Subcutaneous abdominal adipose tissue (tissue), 5 donors: ENCODE data around the gene HRH1.
A peak's percentile ranks its signal among the peaks of the same experiment; 100 is the strongest.

Source experiments
- H3K27ac ChIP-seq: one replicate; pipeline ENCODE4 v1.7.0; 2013; ENCODE audit warnings: low read depth, mild to moderate bottlenecking, inconsistent platforms, low read length, moderate library complexity
- H3K27me3 ChIP-seq, 5 donors: one replicate each; pipeline ENCODE4 v1.7.0; 2013; ENCODE audit warnings: low read length in 5 of 5, inconsistent platforms in 1 of 5; ENCODE audit not compliant: control insufficient read depth in 5 of 5, insufficient read depth in 4 of 5
- H3K36me3 ChIP-seq, 5 donors: one replicate each; pipeline ENCODE4 v1.7.0; 2013; ENCODE audit warnings: low read length in 5 of 5; ENCODE audit not compliant: control insufficient read depth in 5 of 5, insufficient read depth in 5 of 5
- H3K4me1 ChIP-seq, 5 donors: one replicate each; pipeline ENCODE4 v1.7.0; 2013; ENCODE audit warnings: low read length in 5 of 5, mild to moderate bottlenecking in 3 of 5, moderate library complexity in 1 of 5; ENCODE audit not compliant: control insufficient read depth in 5 of 5, insufficient read depth in 5 of 5
- H3K4me3 ChIP-seq, 5 donors: one replicate each; pipeline ENCODE4 v1.7.0; 2013; ENCODE audit warnings: low read length in 5 of 5, low read depth in 1 of 5
- H3K9ac ChIP-seq, 5 donors: one replicate each; pipeline ENCODE4 v1.7.0; 2013; ENCODE audit warnings: low read length in 5 of 5, mild to moderate bottlenecking in 4 of 5, moderate library complexity in 3 of 5
- H3K9me3 ChIP-seq, 5 donors: one replicate each; pipeline ENCODE4 v1.7.0; 2013; ENCODE audit warnings: low read length in 5 of 5; ENCODE audit not compliant: control insufficient read depth in 5 of 5
- donor health status: healthy.
- donor health status: healthy.
- donor health status: healthy.
- donor health status: healthy.
- donor health status: healthy.

The HRH1 gene

GRCh38 chr3:11269007-11269406 is 114.7 kb downstream of the HRH1 start:
- Histone ChIP-seq H3K4me3 (no peak overlapping the region), H3K9me3 (no peaks in the 10 kb centered on the region), H3K36me3 (no peaks in the 10 kb centered on the region), H3K27me3 (no peaks in the 10 kb centered on the region), H3K27ac (no peak overlapping the region), H3K9ac (no peak overlapping the region), H3K4me1 (peaks cover 8 to 19% (median 18%) of the 10 kb centered on the region in 5 donors)

GRCh38 chr3:11271986-11272904 is 118.0 kb downstream of the HRH1 start, which contains the start of gene ATG7:
Gene ATG7, plus strand, starts transcription at chr3:11272397. Its CDS starts 26,299 bp downstream, at chr3:11298696.
- Histone ChIP-seq H3K9me3 (no peaks in the 10 kb centered on the region), H3K36me3 (peaks cover 0 to 9% (median 0%) of the 10 kb centered on the region in 5 donors), H3K9ac (peak within 1 kb of the TSS; percentile 98 to 100 (median 98)), H3K27ac (peak within 1 kb of the TSS; percentile 90), H3K4me1 (peaks cover 8 to 28% (median 19%) of the 10 kb centered on the region in 5 donors), H3K4me3 (peak within 1 kb of the TSS; percentile 96 to 99 (median 97)), H3K27me3 (no peaks in the 10 kb centered on the region)

GRCh38 chr3:11272906-11273574 is 118.7 kb downstream of the HRH1 start:
- Histone ChIP-seq H3K36me3 (peaks cover 0 to 9% (median 0%) of the 10 kb centered on the region in 5 donors), H3K27ac (peak overlapping the region; percentile 90), H3K4me3 (peak overlapping the region; percentile 96 to 99 (median 97)), H3K27me3 (no peaks in the 10 kb centered on the region), H3K4me1 (peaks cover 8 to 28% (median 19%) of the 10 kb centered on the region in 5 donors), H3K9ac (peak overlapping the region; percentile 98 to 100 (median 98)), H3K9me3 (no peaks in the 10 kb centered on the region)

DNA sequence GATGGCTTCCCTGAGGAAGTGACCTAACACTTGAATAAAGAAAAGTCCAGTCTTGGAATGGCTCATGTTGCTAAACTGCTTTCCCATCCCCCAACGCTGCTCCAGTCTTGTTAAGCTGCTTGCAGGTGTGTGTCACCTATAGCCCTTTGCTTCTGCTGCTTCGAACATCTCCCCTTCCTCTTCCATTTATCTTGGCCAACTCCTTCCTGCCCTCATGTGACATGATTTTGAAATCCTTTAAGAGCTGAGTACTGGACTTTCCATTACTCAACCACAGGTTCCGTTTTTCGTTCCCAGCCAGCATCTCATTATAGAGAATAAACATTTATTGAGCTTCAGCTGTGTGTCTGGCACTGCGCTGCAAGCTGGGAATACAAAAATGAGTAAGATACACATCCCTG is 119.6 kb downstream of the HRH1 start:
- no peaks in the 10 kb centered on the region for H3K9me3 ChIP-seq
- no peaks in the 10 kb centered on the region for H3K27me3 ChIP-seq
- peak overlapping the region in 1 of 5 donors; percentile 43 for H3K9ac ChIP-seq
- H3K27ac ChIP-seq = peak overlapping the region; percentile 90
- peaks cover 0 to 13% (median 2%) of the 10 kb centered on the region in 5 donors for H3K36me3 ChIP-seq
- H3K4me1 ChIP-seq = peaks cover 8 to 28% (median 19%) of the 10 kb centered on the region in 5 donors
- H3K4me3 ChIP-seq = peak overlapping the region in 3 of 5 donors; percentile 1 to 99 (median 97)

DNA sequence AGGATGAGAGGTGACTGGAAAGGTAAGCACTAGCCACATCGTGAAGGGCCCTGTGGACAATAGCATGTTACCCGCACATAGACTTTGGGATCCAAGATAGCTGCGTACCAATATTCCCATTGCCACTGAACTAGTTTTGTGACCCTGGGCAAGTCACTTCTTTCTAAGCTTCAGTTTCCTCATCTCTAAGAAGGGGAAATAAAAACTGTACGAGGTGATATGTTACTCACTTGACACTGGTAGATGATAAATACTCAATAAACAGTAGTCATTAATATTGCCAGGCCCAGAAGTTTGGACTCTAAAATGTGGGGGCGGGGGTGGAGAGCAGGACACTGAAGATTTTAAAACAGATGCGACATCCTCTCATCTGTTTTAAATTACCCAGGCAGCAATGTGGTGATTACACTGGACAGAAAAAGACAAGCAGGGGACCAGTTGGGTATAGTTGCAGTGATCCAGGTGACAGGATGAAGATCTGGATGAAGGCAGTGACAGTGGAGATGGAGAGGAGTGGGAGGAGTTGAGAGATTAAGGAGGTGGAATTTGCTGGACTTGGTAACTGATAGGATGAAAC is 120.4 kb downstream of the HRH1 start:
- Histone ChIP-seq H3K27ac (no peak overlapping the region), H3K36me3 (peaks cover 0 to 13% (median 2%) of the 10 kb centered on the region in 5 donors), H3K27me3 (no peaks in the 10 kb centered on the region), H3K9me3 (no peaks in the 10 kb centered on the region), H3K4me3 (no peak overlapping the region), H3K9ac (no peak overlapping the region), H3K4me1 (peaks cover 8 to 28% (median 19%) of the 10 kb centered on the region in 5 donors)

GRCh38 chr3:11275926-11276325 is 121.6 kb downstream of the HRH1 start:
- H3K9me3 ChIP-seq = no peaks in the 10 kb centered on the region
- no peak overlapping the region for H3K9ac ChIP-seq
- peaks cover 8 to 28% (median 19%) of the 10 kb centered on the region in 5 donors for H3K4me1 ChIP-seq
- H3K27me3 ChIP-seq = no peaks in the 10 kb centered on the region
- H3K27ac ChIP-seq = no peak overlapping the region
- no peak overlapping the region for H3K4me3 ChIP-seq
- peaks cover 0 to 18% (median 2%) of the 10 kb centered on the region in 5 donors for H3K36me3 ChIP-seq

DNA sequence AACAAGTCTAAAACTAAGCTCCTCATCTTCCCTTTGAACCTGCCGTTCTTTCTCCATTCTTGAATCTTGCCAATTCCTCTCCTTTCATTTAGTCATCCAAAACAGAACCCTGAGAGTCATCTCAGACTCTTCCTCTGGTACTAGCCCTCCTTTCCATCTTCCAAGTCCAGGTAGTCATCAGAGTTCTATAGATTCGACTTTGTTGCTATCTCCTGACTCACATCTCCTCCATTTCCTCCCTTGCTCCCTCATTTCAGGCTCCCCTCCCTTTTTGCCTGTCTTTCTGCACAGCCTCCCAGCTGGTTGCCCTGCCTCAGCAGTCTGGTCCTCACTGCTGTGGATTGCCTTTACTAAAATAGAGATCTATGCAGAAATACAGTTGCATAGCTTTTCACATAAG is 122.6 kb downstream of the HRH1 start:
- H3K9ac ChIP-seq = no peak overlapping the region
- H3K9me3 ChIP-seq = no peaks in the 10 kb centered on the region
- peaks cover 6 to 25% (median 16%) of the 10 kb centered on the region in 5 donors for H3K4me1 ChIP-seq
- H3K4me3 ChIP-seq = no peak overlapping the region
- H3K27ac ChIP-seq = no peak overlapping the region
- peaks cover 1 to 24% (median 4%) of the 10 kb centered on the region in 5 donors for H3K36me3 ChIP-seq
- no peaks in the 10 kb centered on the region for H3K27me3 ChIP-seq

DNA sequence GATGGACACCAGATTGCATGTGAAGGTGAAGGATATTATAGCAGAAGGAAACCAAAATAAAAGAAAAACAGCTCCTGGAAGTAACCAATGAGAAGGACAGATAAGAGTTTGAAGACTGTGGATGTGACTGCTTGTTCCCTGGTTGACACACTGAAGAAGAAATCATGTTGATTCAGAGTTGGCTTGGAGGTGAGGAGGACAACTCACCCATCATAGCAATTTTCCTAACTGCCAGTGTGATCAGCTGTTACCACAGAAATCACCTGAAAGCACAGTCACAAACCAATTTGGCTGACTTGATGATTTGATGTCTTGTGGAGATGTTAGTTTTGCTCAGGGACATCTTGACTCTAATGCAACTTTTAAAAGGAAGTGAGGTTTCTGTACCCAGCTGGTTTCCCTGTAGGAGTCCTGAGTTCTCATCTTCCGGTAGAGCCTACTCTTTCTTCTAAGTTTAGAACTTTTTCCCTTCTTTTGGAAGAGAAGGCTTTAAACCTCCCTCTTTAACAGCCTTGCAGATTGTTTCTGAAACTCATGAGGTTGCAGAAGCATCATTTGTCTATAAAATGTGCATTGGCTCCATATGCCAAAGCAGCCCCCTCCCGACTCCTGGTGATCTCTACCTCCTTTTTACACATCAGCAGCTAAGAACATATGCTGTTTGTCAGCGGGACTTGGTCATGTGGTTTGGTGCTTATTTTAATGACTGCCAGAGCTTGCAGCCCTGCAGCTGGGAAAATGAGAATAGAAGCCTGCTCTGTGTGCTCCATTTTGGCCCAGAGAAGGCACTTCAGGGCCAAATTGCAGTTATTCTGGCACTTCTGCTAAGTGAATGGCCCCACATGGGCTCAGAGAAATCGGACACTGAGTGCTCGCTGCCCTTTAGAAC is 128.2 kb downstream of the HRH1 start:
- Histone ChIP-seq H3K27me3 (no peaks in the 10 kb centered on the region), H3K36me3 (peaks cover 4 to 23% (median 9%) of the 10 kb centered on the region in 5 donors), H3K4me1 (peaks cover 7 to 27% (median 17%) of the 10 kb centered on the region in 5 donors), H3K9me3 (no peaks in the 10 kb centered on the region), H3K9ac (peak overlapping the region in 1 of 5 donors; percentile 15), H3K27ac (peak overlapping the region; percentile 6), H3K4me3 (peak overlapping the region in 1 of 5 donors; percentile 9)

DNA sequence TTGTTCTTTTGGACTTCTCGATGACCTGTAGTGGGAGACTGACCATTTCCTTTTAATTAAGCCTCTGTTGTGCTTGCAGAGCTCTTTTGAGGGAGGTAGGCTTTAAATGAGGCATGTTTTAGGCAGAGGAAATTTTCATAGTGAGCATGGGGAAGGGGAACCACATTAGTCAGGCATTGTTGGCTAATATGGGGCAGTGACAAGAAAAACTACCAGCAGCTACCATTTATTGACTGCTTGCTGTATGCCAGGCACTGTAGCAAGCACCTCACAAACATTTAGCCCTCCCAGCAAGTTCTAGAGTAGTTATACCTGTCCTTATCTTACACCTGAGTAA is 128.8 kb downstream of the HRH1 start:
- peak overlapping the region in 2 of 5 donors; percentile 15 to 21 for H3K9ac ChIP-seq
- no peaks in the 10 kb centered on the region for H3K9me3 ChIP-seq
- peaks cover 4 to 23% (median 9%) of the 10 kb centered on the region in 5 donors for H3K36me3 ChIP-seq
- no peaks in the 10 kb centered on the region for H3K27me3 ChIP-seq
- peaks cover 7 to 33% (median 23%) of the 10 kb centered on the region in 5 donors for H3K4me1 ChIP-seq
- H3K4me3 ChIP-seq = no peak overlapping the region
- peak overlapping the region; percentile 6 for H3K27ac ChIP-seq
